GM23338 (cell line): ENCODE measurements around the gene SLC38A9. TPM values are rescaled to one million over a fixed set of nuclear protein-coding genes. Genes with fewer than 3 reads are reported as not detected.

Experiments used
- ATAC-seq: fragments of 200-7000 bp; cut with Tn5 transposase; 3 replicates; pipeline ENCODE4 v1.9.1; 2020
- DNase-seq: peaks from one replicate; pipeline ENCODE4 v3.0.0-alpha.2; 2015; ENCODE audit warnings: low spot score
- H2AFZ ChIP-seq: fragments of 200-600 bp; sonication (generic); 2 replicates; pipeline ENCODE4 v1.8.0; 2016; ENCODE audit warnings: antibody characterized with exemption, mild to moderate bottlenecking, moderate library complexity
- H3F3A ChIP-seq: fragments of 200-600 bp; sonication (generic); replicated peaks from 2 replicates; pipeline ENCODE4 v1.8.0; 2017; ENCODE audit warnings: antibody characterized with exemption, mixed run types, low read depth
- H3K27ac ChIP-seq: fragments of 200-600 bp; sonication (generic); 2 replicates; pipeline ENCODE4 v1.6.1; 2016; ENCODE audit warnings: low read depth
- H3K27me3 ChIP-seq: fragments of 200-600 bp; sonication (generic); 2 replicates; pipeline ENCODE4 v1.8.0; 2016; ENCODE audit warnings: mild to moderate bottlenecking, mixed run types, moderate library complexity; ENCODE audit not compliant: insufficient read depth
- H3K36me3 ChIP-seq: fragments of 200-600 bp; sonication (generic); 2 replicates; pipeline ENCODE4 v1.8.0; 2016; ENCODE audit warnings: mild to moderate bottlenecking; ENCODE audit not compliant: insufficient read depth
- H3K4me1 ChIP-seq: fragments of 200-600 bp; sonication (generic); 2 replicates; pipeline ENCODE4 v1.8.0; 2016; ENCODE audit warnings: mild to moderate bottlenecking, moderate library complexity; ENCODE audit not compliant: insufficient read depth
- H3K4me2 ChIP-seq: fragments of 200-600 bp; sonication (generic); 2 replicates; pipeline ENCODE4 v1.7.1; 2017; ENCODE audit warnings: mixed run types
- H3K4me3 ChIP-seq: fragments of 200-600 bp; sonication (generic); 2 replicates; pipeline ENCODE4 v1.6.1; 2016; ENCODE audit warnings: mixed run types
- H3K79me2 ChIP-seq: fragments of 200-600 bp; sonication (generic); replicated peaks from 2 replicates; pipeline ENCODE4 v1.8.0; 2017; ENCODE audit warnings: mild to moderate bottlenecking; ENCODE audit not compliant: insufficient read depth
- H3K9me2 ChIP-seq: fragments of 200-600 bp; sonication (generic); 2 replicates; pipeline ENCODE4 v1.8.0; 2017; ENCODE audit not compliant: insufficient read depth
- H4K20me1 ChIP-seq: fragments of 200-600 bp; sonication (generic); replicated peaks from 2 replicates; pipeline ENCODE4 v1.8.0; 2017; ENCODE audit warnings: mild to moderate bottlenecking; ENCODE audit not compliant: insufficient read depth
- H3K27ac Mint-ChIP-seq: 2 replicates; pipeline ENCODE4 v1.8.0; 2020; ENCODE audit warnings: inconsistent platforms, mild to moderate bottlenecking, moderate library complexity, mixed read lengths
- H3K27me3 Mint-ChIP-seq: 3 replicates; pipeline ENCODE4 v1.8.0; 2022; ENCODE audit warnings: low read depth, mild to moderate bottlenecking, moderate library complexity, mixed read lengths, inconsistent platforms; ENCODE audit not compliant: insufficient read depth, poor library complexity
- H3K36me3 Mint-ChIP-seq: 3 replicates; pipeline ENCODE4 v1.8.0; 2021; ENCODE audit warnings: low read depth, mild to moderate bottlenecking, inconsistent platforms, moderate library complexity, mixed read lengths
- H3K4me1 Mint-ChIP-seq: 3 replicates; pipeline ENCODE4 v1.8.0; 2020; ENCODE audit warnings: mild to moderate bottlenecking, inconsistent platforms, mixed read lengths
- H3K4me3 Mint-ChIP-seq: 3 replicates; pipeline ENCODE4 v1.8.0; 2021; ENCODE audit warnings: moderate library complexity, mild to moderate bottlenecking, inconsistent platforms, mixed read lengths
- H3K9me3 Mint-ChIP-seq: 3 replicates; pipeline ENCODE4 v1.8.0; 2020; ENCODE audit warnings: moderate library complexity, mild to moderate bottlenecking, inconsistent platforms, mixed read lengths
- CREB1 ChIP-seq: fragments of 250-450 bp; sonication (Bioruptor Pico); IDR thresholded peaks from 2 replicates; pipeline ENCODE4 v1.5.0; 2020; ENCODE audit warnings: low read depth, mild to moderate bottlenecking, moderate library complexity
- EZH2 ChIP-seq: fragments of 200-600 bp; sonication (generic); IDR thresholded peaks from one replicate; pipeline ENCODE4 v1.8.0; 2017; ENCODE audit warnings: antibody characterized with exemption, mild to moderate bottlenecking, low read depth; ENCODE audit not compliant: unreplicated experiment
- EZH2phosphoT487 ChIP-seq: fragments of 200-600 bp; sonication (generic); IDR thresholded peaks from one replicate; pipeline ENCODE4 v1.8.1; 2018; ENCODE audit warnings: antibody characterized with exemption; ENCODE audit not compliant: unreplicated experiment
- JUNB ChIP-seq: IDR thresholded peaks from one replicate; pipeline ENCODE4 v1.6.1; 2016; ENCODE audit warnings: antibody characterized with exemption; ENCODE audit not compliant: unreplicated experiment
- NANOG ChIP-seq: IDR thresholded peaks from 2 replicates; pipeline ENCODE4 v1.6.1; 2016; ENCODE audit warnings: antibody characterized with exemption, borderline replicate concordance
- STAT1 ChIP-seq: IDR thresholded peaks from one replicate; pipeline ENCODE4 v1.6.1; 2016; ENCODE audit warnings: antibody characterized with exemption; ENCODE audit not compliant: unreplicated experiment
- ZNF114 ChIP-seq: fragments of 250-450 bp; sonication (Bioruptor Pico); IDR thresholded peaks from 2 replicates; pipeline ENCODE4 v1.5.0; 2020; ENCODE audit warnings: mild to moderate bottlenecking, moderate library complexity
- polyA plus RNA-seq: library from polyadenylated mRNA; unstranded; fragments of >200 nt; fragmentation: Nextera tagmentation; extraction: Ambion mirVana; gene quantifications from 2 replicates; pipeline ENCODE4 v1.2.1, GENCODE V29; 2016
- total RNA-seq: library from RNA; depleted of rRNA; stranded (reverse); fragments of >200 nt; shearing (Covaris generic); gene quantifications from 2 replicates; pipeline ENCODE4 v1.2.3, GENCODE V29; 2014
- TF ChIP-seq, protein P1 (sequence below), 2 experiments: fragments of 200-600 bp in 1 of 2; sonication (generic) in 1 of 2; conservative IDR thresholded peaks; 2 replicates each; pipeline versions ENCODE4 v1.5.1 to v1.6.1; 2016 to 2017; ENCODE audit warnings: antibody characterized with exemption in 2 of 2, low read depth in 2 of 2, mild to moderate bottlenecking in 2 of 2, moderate library complexity in 1 of 2
- TF ChIP-seq, protein P2 (sequence below): IDR thresholded peaks from one replicate; pipeline ENCODE4 v1.6.1; 2018; ENCODE audit warnings: antibody characterized with exemption; ENCODE audit not compliant: unreplicated experiment
- TF ChIP-seq, protein P3 (sequence below): fragments of 250-450 bp; sonication (Bioruptor Pico); IDR thresholded peaks from 2 replicates; pipeline ENCODE4 v1.5.0; 2020; ENCODE audit warnings: mild to moderate bottlenecking, moderate library complexity

Gene SLC38A9
- total and polyA plus RNA-seq, 2 experiments from 2014 or later, result 30.8 to 64.8 TPM

DNA sequence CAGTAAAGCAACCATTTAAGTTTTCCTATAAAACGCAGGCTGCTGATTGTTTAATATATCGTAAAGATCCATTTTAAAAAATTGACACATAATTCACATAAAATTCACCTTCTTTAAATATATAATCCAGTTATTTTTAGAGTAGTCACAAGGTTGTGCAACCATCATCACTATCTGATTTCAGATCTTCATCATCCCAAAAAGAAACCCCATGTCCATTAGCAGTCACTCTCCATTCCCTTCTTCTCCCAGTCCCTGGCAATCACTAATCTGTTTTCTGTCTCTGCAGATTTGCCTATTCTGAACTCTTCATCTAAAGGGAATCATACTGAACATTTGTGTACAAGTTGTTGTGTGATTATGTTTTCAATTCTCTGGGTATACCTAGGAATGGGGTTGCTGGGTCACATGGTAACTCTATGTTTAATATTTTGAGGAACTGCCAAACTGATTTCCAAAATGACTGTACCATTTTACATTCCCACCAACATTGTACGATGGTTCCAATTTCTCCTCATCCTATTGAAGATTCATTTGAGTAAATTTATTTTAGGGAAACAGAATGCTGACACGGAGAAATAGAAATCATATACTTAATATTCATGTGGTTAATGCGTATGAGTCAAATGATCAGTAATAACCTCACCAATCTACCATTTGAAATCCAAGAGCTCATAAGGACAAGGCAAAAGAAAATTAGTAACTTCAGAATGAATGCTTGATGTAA is 119.6 kb downstream of the SLC38A9 start:
- Histone ChIP-seq H3K79me2 (no peaks in the 10 kb centered on the region), H3F3A (no peaks in the 10 kb centered on the region), H3K27me3 (no peaks in the 10 kb centered on the region), H3K4me1 (no peaks in the 10 kb centered on the region), H3K27ac (no peak overlapping the region), H3K4me2 (no peak overlapping the region), H4K20me1 (no peaks in the 10 kb centered on the region), H2AFZ (peak overlapping the region; percentile 66; the same call in 1 of the 2 replicates), H3K36me3 (no peaks in the 10 kb centered on the region), H3K9me2 (peaks cover 9% of the 10 kb centered on the region; the same call in 1 of the 2 replicates), H3K4me3 (no peak overlapping the region)
- TF ChIP-seq ZNF114 (CRISPR knock-in tag) (no peak), STAT1 (no peak), CREB1 (CRISPR knock-in tag) (no peak), EZH2phosphoT487 (no peak), JUNB (no peak), NANOG (no peak), EZH2 (no peak)
- TF ChIP-seq, protein P1, sequence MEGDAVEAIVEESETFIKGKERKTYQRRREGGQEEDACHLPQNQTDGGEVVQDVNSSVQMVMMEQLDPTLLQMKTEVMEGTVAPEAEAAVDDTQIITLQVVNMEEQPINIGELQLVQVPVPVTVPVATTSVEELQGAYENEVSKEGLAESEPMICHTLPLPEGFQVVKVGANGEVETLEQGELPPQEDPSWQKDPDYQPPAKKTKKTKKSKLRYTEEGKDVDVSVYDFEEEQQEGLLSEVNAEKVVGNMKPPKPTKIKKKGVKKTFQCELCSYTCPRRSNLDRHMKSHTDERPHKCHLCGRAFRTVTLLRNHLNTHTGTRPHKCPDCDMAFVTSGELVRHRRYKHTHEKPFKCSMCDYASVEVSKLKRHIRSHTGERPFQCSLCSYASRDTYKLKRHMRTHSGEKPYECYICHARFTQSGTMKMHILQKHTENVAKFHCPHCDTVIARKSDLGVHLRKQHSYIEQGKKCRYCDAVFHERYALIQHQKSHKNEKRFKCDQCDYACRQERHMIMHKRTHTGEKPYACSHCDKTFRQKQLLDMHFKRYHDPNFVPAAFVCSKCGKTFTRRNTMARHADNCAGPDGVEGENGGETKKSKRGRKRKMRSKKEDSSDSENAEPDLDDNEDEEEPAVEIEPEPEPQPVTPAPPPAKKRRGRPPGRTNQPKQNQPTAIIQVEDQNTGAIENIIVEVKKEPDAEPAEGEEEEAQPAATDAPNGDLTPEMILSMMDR (conservative IDR thresholded peaks at IDR 0.05; ENCODE audit: low read depth in 2 of 2), result no peak
- TF ChIP-seq, protein P2, sequence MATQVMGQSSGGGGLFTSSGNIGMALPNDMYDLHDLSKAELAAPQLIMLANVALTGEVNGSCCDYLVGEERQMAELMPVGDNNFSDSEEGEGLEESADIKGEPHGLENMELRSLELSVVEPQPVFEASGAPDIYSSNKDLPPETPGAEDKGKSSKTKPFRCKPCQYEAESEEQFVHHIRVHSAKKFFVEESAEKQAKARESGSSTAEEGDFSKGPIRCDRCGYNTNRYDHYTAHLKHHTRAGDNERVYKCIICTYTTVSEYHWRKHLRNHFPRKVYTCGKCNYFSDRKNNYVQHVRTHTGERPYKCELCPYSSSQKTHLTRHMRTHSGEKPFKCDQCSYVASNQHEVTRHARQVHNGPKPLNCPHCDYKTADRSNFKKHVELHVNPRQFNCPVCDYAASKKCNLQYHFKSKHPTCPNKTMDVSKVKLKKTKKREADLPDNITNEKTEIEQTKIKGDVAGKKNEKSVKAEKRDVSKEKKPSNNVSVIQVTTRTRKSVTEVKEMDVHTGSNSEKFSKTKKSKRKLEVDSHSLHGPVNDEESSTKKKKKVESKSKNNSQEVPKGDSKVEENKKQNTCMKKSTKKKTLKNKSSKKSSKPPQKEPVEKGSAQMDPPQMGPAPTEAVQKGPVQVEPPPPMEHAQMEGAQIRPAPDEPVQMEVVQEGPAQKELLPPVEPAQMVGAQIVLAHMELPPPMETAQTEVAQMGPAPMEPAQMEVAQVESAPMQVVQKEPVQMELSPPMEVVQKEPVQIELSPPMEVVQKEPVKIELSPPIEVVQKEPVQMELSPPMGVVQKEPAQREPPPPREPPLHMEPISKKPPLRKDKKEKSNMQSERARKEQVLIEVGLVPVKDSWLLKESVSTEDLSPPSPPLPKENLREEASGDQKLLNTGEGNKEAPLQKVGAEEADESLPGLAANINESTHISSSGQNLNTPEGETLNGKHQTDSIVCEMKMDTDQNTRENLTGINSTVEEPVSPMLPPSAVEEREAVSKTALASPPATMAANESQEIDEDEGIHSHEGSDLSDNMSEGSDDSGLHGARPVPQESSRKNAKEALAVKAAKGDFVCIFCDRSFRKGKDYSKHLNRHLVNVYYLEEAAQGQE, result no peak
- TF ChIP-seq, protein P3, sequence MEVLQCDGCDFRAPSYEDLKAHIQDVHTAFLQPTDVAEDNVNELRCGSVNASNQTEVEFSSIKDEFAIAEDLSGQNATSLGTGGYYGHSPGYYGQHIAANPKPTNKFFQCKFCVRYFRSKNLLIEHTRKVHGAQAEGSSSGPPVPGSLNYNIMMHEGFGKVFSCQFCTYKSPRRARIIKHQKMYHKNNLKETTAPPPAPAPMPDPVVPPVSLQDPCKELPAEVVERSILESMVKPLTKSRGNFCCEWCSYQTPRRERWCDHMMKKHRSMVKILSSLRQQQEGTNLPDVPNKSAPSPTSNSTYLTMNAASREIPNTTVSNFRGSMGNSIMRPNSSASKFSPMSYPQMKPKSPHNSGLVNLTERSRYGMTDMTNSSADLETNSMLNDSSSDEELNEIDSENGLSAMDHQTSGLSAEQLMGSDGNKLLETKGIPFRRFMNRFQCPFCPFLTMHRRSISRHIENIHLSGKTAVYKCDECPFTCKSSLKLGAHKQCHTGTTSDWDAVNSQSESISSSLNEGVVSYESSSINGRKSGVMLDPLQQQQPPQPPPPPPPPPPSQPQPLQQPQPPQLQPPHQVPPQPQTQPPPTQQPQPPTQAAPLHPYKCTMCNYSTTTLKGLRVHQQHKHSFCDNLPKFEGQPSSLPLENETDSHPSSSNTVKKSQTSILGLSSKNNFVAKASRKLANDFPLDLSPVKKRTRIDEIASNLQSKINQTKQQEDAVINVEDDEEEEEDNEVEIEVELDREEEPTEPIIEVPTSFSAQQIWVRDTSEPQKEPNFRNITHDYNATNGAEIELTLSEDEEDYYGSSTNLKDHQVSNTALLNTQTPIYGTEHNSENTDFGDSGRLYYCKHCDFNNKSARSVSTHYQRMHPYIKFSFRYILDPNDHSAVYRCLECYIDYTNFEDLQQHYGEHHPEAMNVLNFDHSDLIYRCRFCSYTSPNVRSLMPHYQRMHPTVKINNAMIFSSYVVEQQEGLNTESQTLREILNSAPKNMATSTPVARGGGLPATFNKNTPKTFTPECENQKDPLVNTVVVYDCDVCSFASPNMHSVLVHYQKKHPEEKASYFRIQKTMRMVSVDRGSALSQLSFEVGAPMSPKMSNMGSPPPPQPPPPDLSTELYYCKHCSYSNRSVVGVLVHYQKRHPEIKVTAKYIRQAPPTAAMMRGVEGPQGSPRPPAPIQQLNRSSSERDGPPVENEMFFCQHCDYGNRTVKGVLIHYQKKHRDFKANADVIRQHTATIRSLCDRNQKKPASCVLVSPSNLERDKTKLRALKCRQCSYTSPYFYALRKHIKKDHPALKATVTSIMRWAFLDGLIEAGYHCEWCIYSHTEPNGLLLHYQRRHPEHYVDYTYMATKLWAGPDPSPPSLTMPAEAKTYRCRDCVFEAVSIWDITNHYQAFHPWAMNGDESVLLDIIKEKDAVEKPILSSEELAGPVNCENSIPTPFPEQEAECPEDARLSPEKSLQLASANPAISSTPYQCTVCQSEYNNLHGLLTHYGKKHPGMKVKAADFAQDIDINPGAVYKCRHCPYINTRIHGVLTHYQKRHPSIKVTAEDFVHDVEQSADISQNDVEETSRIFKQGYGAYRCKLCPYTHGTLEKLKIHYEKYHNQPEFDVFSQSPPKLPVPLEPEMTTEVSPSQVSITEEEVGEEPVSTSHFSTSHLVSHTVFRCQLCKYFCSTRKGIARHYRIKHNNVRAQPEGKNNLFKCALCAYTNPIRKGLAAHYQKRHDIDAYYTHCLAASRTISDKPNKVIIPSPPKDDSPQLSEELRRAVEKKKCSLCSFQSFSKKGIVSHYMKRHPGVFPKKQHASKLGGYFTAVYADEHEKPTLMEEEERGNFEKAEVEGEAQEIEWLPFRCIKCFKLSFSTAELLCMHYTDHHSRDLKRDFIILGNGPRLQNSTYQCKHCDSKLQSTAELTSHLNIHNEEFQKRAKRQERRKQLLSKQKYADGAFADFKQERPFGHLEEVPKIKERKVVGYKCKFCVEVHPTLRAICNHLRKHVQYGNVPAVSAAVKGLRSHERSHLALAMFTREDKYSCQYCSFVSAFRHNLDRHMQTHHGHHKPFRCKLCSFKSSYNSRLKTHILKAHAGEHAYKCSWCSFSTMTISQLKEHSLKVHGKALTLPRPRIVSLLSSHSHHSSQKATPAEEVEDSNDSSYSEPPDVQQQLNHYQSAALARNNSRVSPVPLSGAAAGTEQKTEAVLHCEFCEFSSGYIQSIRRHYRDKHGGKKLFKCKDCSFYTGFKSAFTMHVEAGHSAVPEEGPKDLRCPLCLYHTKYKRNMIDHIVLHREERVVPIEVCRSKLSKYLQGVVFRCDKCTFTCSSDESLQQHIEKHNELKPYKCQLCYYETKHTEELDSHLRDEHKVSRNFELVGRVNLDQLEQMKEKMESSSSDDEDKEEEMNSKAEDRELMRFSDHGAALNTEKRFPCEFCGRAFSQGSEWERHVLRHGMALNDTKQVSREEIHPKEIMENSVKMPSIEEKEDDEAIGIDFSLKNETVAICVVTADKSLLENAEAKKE (CRISPR knock-in tag), result no peak
- Mint-ChIP-seq H3K4me3 (no peak overlapping the region), H3K36me3 (no peaks in the 10 kb centered on the region), H3K27me3 (peaks cover 5% of the 10 kb centered on the region), H3K4me1 (peaks cover 8% of the 10 kb centered on the region; the same call in 2 of the 3 replicates), H3K9me3 (no peaks in the 10 kb centered on the region), H3K27ac (no peak overlapping the region)
- DNase-seq (no peak), ATAC-seq (no peak)
